Lower leg skin (tissue), 3 donors: Measurements from ENCODE around the gene VN1R5.

Experiments
- POLR2A ChIP-seq, 2 donors: fragments of 450-650 bp; IDR thresholded peaks; one replicate each; pipeline ENCODE4 v1.6.1; 2016 to 2017; ENCODE audit warnings: antibody characterized with exemption in 2 of 2, mild to moderate bottlenecking in 1 of 2, moderate library complexity in 1 of 2
- TF ChIP-seq, protein P1 (sequence below), 3 donors: fragments of 450-650 bp; IDR thresholded peaks; one replicate each; pipeline ENCODE4 v1.5.1; 2016; ENCODE audit warnings: antibody characterized with exemption in 3 of 3, mild to moderate bottlenecking in 3 of 3, moderate library complexity in 2 of 3

DNA sequence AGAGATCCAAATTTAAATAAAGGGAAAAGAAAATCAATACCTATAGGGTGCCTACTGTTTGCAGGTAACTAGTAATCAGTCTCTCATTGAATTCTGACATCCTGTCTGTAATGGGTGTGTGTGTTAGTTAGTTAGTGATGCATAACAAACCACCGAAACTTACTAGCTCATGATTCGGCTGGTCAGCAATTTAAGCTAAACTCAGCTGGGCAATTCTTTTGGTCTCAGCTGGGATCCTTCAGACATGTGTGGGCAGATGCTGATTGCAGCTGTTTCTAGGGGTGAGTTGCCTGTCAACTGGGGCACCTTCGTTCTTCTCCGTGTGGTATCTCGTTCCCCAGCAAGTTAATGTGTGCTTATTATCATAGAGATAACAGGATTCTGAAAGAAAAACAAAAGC is 43.9 kb upstream of the VN1R5 start:
- TF ChIP-seq, protein P1, sequence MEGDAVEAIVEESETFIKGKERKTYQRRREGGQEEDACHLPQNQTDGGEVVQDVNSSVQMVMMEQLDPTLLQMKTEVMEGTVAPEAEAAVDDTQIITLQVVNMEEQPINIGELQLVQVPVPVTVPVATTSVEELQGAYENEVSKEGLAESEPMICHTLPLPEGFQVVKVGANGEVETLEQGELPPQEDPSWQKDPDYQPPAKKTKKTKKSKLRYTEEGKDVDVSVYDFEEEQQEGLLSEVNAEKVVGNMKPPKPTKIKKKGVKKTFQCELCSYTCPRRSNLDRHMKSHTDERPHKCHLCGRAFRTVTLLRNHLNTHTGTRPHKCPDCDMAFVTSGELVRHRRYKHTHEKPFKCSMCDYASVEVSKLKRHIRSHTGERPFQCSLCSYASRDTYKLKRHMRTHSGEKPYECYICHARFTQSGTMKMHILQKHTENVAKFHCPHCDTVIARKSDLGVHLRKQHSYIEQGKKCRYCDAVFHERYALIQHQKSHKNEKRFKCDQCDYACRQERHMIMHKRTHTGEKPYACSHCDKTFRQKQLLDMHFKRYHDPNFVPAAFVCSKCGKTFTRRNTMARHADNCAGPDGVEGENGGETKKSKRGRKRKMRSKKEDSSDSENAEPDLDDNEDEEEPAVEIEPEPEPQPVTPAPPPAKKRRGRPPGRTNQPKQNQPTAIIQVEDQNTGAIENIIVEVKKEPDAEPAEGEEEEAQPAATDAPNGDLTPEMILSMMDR (IDR thresholded peaks at IDR 0.05): no peak
- no peak for TF ChIP-seq POLR2A (IDR thresholded peaks at IDR 0.05)
